Left ventricle myocardium inferior (tissue), 1 donor: Measurements from ENCODE around the gene MAX. TPM values are rescaled to one million over a fixed set of nuclear protein-coding genes. Genes with fewer than 3 reads are reported as not detected.

Experiments used
- DNase-seq: peaks from one replicate; pipeline ENCODE4 v3.0.0-alpha.2; 2020
- H3K27ac ChIP-seq: fragments of 200-600 bp; replicated peaks from 2 replicates; pipeline ENCODE4 v1.8.0; 2021
- H3K27me3 ChIP-seq: fragments of 200-600 bp; 2 replicates; pipeline ENCODE4 v1.8.0; 2021; ENCODE audit warnings: low read depth
- H3K36me3 ChIP-seq: fragments of 200-600 bp; 2 replicates; pipeline ENCODE4 v1.8.0; 2021
- H3K4me1 ChIP-seq: fragments of 200-600 bp; 2 replicates; pipeline ENCODE4 v1.8.0; 2021
- H3K4me3 ChIP-seq: fragments of 200-600 bp; 2 replicates; pipeline ENCODE4 v1.8.0; 2021; ENCODE audit warnings: mild to moderate bottlenecking, moderate library complexity
- H3K9me3 ChIP-seq: fragments of 200-600 bp; replicated peaks from 2 replicates; pipeline ENCODE4 v1.8.0; 2021
- intact Hi-C: fragments of 100-400 bp; cut with micrococcal nuclease; formaldehyde crosslinking; loops from one replicate; pipeline ENCODE4 v1.11.0; 2022
- total RNA-seq: library from RNA; stranded (reverse); fragmentation: NEBNext Ultra II Directional; extraction: Animal tissue kit (Norgen Biotek cat#: 25700); gene quantifications from one replicate; pipeline ENCODE4 v1.2.1, GENCODE V29; 2021
- TF ChIP-seq, protein P1 (sequence below): fragments of 200-600 bp; IDR thresholded peaks from 2 replicates; pipeline ENCODE4 v1.8.0; 2021; ENCODE audit warnings: antibody characterized with exemption, mild to moderate bottlenecking, borderline replicate concordance
- donor health status: DM: no; HTN: yes; CAD: no; lungs with severe emphysema.

The MAX gene
- total RNA-seq, 1 donor from 2014 or later: 81.9 TPM

DNA sequence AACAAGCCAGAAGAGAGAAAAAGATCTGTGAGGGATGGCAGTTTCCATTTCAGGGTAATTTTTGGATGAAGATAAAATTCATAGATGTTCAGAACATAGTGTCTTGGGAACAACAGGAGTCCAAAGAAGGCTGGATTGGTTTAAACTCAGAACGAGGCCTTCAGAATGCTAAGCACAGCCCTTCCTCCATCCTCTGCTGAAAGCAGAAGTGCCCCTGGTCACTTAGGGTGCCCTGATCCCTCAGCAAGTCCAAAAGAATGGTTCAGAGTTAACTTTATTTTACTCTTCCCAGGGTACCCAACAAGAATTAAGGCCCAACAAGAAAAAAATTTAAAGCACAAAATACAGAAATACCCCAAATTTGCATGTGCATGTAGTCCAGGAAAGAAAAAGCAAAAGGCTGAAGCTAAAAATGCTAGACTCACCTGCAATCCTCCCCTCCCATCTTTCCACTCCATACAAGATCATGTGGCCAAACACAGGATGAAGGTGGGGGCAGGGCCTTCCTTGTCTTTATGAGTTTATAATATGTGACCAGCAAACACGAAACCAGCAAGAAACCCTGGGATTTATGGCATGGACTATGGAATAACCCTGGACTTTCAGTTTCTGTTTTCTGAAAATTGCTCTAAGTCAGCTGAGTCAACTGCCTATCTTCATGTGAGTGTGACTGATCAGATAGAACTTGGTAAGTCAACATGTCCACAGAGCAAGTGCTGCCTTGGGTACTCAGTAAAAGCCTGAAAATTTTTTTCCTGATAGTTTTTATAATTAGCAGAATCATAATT is 21.2 kb downstream of the MAX start:
- DNase-seq: no peak

DNA sequence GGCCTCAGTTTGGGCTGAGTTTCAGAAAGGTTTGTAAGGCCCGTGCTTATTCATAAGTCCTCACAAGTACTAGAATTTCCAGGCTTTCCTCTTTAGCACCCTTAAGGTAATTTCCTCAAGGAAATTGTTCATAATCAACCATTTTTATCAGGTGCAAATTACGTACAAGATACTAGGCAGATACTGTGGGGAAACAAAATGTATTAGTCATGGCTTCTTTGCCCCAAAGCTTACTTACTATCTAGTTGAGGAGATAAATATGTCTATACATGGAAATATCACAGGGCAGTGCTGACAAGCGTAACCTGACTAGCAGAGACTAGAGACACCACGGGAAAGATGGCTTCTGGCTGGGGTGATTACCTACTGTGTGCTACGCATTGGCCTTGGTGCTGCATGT is 22.5 kb downstream of the MAX start:
- intact Hi-C loops: no loop called here
- Histone ChIP-seq H3K27me3 (no peaks in the 10 kb centered on the region), H3K27ac (peak overlapping the region; percentile 75), H3K36me3 (peaks cover 45% of the 10 kb centered on the region), H3K9me3 (no peaks in the 10 kb centered on the region), H3K4me1 (peaks cover 94% of the 10 kb centered on the region), H3K4me3 (no peak overlapping the region)
- DNase-seq: no peak
- TF ChIP-seq, protein P1, sequence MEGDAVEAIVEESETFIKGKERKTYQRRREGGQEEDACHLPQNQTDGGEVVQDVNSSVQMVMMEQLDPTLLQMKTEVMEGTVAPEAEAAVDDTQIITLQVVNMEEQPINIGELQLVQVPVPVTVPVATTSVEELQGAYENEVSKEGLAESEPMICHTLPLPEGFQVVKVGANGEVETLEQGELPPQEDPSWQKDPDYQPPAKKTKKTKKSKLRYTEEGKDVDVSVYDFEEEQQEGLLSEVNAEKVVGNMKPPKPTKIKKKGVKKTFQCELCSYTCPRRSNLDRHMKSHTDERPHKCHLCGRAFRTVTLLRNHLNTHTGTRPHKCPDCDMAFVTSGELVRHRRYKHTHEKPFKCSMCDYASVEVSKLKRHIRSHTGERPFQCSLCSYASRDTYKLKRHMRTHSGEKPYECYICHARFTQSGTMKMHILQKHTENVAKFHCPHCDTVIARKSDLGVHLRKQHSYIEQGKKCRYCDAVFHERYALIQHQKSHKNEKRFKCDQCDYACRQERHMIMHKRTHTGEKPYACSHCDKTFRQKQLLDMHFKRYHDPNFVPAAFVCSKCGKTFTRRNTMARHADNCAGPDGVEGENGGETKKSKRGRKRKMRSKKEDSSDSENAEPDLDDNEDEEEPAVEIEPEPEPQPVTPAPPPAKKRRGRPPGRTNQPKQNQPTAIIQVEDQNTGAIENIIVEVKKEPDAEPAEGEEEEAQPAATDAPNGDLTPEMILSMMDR: no peak

More for the DNA sequence above, 21.2 kb downstream of the MAX start:
- H3K27me3 ChIP-seq: no peaks in the 10 kb centered on the region
- peak overlapping the region; percentile 2 for H3K4me3 ChIP-seq
- H3K27ac ChIP-seq: peak overlapping the region; percentile 75
- H3K36me3 ChIP-seq: peaks cover 48% of the 10 kb centered on the region
- intact Hi-C loops: no loop called here
- H3K9me3 ChIP-seq: no peaks in the 10 kb centered on the region
- peaks cover 94% of the 10 kb centered on the region for H3K4me1 ChIP-seq
- TF ChIP-seq, protein P1: no peak

DNA sequence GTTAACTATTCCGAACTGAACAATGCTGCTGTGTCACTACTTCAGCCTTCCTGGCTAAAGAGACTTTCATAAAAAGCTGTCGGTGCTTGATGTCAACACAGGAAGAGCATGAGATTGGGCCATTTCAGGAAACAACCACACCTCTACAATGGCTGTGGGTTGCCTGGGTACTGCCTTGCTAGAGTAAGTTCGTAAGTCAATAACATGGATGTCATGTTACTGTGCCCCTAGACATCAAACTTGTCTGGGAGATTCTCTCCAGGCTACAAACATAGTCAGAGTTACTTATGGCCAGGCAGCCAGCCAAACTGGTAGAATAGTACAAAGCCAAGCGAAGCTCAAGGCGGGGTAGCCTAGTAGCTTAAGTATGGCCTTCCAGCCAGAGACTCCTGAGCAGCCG is 23.1 kb downstream of the MAX start:
- no peaks in the 10 kb centered on the region for H3K27me3 ChIP-seq
- peak overlapping the region; percentile 75 for H3K27ac ChIP-seq
- intact Hi-C loops: no loop called here
- H3K9me3 ChIP-seq: no peaks in the 10 kb centered on the region
- TF ChIP-seq, protein P1: no peak
- DNase-seq: no peak
- H3K4me1 ChIP-seq: peaks cover 94% of the 10 kb centered on the region
- H3K4me3 ChIP-seq: no peak overlapping the region
- H3K36me3 ChIP-seq: peaks cover 45% of the 10 kb centered on the region

DNA sequence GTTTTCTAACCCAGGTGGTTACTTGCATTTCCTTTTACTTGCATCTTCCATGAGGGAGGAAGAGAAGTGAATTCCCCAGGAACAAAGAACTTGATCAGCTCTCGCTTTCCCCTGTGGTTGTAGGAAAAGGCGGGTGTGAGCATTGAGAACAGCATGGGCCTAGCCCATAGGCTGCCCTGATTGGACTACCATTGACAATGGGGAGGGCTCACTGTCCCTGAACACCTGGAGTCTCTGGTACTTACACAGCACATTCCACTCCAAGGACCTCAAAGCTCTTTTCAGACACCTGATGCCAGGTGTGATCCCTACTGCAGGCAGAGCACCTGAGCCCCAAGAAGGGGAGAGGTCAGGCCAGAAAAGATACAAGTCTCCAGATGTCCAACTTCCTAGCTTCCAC is 25.0 kb downstream of the MAX start:
- intact Hi-C loops: no loop called here
- Histone ChIP-seq H3K27me3 (no peaks in the 10 kb centered on the region), H3K9me3 (no peaks in the 10 kb centered on the region), H3K36me3 (peaks cover 39% of the 10 kb centered on the region), H3K4me3 (no peak overlapping the region), H3K27ac (no peak overlapping the region), H3K4me1 (peaks cover 94% of the 10 kb centered on the region)
- TF ChIP-seq, protein P1: no peak
- no peak for DNase-seq

DNA sequence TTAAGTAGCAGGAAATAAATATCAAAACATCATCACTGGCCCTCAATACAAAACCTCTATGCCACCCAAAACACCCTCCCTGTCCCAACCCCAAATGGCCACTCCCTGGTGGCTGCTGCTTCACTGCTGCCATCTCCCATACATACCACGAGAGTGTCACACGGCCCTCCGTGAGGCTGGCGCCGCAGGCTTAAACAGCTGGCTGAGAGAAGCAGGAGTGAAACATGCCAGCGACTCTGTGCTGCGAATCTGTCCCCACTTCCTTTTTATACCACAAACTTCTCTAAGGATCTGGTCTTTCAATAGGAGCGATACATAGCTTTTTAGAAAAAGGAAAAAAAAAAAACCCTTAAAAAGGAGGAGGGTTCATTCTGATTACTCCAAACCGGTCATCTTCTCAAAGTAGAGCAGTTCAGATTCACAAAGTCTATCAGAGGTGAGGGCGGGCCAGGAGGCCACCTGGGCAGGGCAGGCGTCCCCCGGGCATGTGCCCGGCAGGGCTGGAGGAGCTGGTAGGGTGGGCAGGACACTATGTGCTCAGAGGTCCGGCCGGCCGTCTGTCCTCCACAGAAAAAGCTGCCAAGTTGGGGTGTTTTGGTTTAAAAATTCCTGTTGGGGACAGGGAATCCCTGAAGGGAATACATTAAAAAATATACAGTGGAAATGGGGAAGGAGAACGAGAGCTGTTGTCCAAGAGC is 26.5 kb downstream of the MAX start:
- Histone ChIP-seq H3K27me3 (no peaks in the 10 kb centered on the region), H3K4me3 (no peak overlapping the region), H3K36me3 (peaks cover 31% of the 10 kb centered on the region), H3K9me3 (no peaks in the 10 kb centered on the region), H3K27ac (peak overlapping the region; percentile 84), H3K4me1 (peaks cover 94% of the 10 kb centered on the region)
- TF ChIP-seq, protein P1: no peak
- no peak for DNase-seq
- intact Hi-C loops: no loop called here
